GM12891 (cell line): ENCODE results near the gene C15orf61.

Source experiments
- PAX5 ChIP-seq: IDR thresholded peaks from 2 replicates; pipeline ENCODE4 v1.6.1; 2011; ENCODE audit warnings: low read length, moderate library complexity, mild to moderate bottlenecking; ENCODE audit not compliant: insufficient read depth, severe bottlenecking
- POLR2A ChIP-seq: IDR thresholded peaks from 2 replicates; pipeline ENCODE4 v1.6.1; 2011; ENCODE audit warnings: low read depth, low read length, control low read depth
- POLR2AphosphoS5 ChIP-seq: IDR thresholded peaks from 2 replicates; pipeline ENCODE4 v1.6.1; 2011; ENCODE audit warnings: low read depth, low read length, control low read depth
- POU2F2 ChIP-seq: IDR thresholded peaks from 2 replicates; pipeline ENCODE4 v1.6.1; 2011; ENCODE audit warnings: low read depth, mild to moderate bottlenecking, control low read depth, low read length, moderate library complexity
- SPI1 ChIP-seq: IDR thresholded peaks from 2 replicates; pipeline ENCODE4 v1.6.1; 2011; ENCODE audit warnings: low read depth, low read length, control low read depth
- TAF1 ChIP-seq: IDR thresholded peaks from 2 replicates; pipeline ENCODE4 v1.6.1; 2011; ENCODE audit warnings: low read depth, low read length, control low read depth

- TF ChIP-seq POLR2AphosphoS5 (no peak), POLR2A (no peak), POU2F2 (no peak), PAX5 (no peak), TAF1 (no peak), SPI1 (no peak)
These were observed 12.9 kb downstream of the C15orf61 start for GRCh38 chr15:67533873-67534272.
